Activated CD8-positive, alpha-beta memory T cell treated with anti-CD3 and anti-CD28 coated beads, Interleukin-2, amount 50 U/mL, for 1 hour (primary cell): ENCODE measurements around the gene EN2.

Source experiments
- DNase-seq: peaks from one replicate; pipeline ENCODE4 v3.0.0-alpha.2; 2020; ENCODE audit errors: extremely low read depth

The EN2 gene

GRCh38 chr7:155464183-155464582, 6.3 kb downstream of the EN2 start:
- DNase-seq = no peak

GRCh38 chr7:155464948-155465739, 7.2 kb downstream of the EN2 start:
- no peak for DNase-seq

GRCh38 chr7:155465761-155466141, 7.8 kb downstream of the EN2 start:
- DNase-seq = no peak

- DNase-seq = no peak
These were observed 8.3 kb downstream of the EN2 start for GRCh38 chr7:155466142-155466813.

GRCh38 chr7:155466814-155467733, 9.1 kb downstream of the EN2 start:
- no peak for DNase-seq

GRCh38 chr7:155467846-155468784, 10.2 kb downstream of the EN2 start:
- no peak for DNase-seq

GRCh38 chr7:155468785-155469148, 10.8 kb downstream of the EN2 start:
- no peak for DNase-seq

- DNase-seq = no peak
These were observed 11.6 kb downstream of the EN2 start for GRCh38 chr7:155469311-155470185.

GRCh38 chr7:155470186-155470487, 12.2 kb downstream of the EN2 start:
- no peak for DNase-seq

DNA sequence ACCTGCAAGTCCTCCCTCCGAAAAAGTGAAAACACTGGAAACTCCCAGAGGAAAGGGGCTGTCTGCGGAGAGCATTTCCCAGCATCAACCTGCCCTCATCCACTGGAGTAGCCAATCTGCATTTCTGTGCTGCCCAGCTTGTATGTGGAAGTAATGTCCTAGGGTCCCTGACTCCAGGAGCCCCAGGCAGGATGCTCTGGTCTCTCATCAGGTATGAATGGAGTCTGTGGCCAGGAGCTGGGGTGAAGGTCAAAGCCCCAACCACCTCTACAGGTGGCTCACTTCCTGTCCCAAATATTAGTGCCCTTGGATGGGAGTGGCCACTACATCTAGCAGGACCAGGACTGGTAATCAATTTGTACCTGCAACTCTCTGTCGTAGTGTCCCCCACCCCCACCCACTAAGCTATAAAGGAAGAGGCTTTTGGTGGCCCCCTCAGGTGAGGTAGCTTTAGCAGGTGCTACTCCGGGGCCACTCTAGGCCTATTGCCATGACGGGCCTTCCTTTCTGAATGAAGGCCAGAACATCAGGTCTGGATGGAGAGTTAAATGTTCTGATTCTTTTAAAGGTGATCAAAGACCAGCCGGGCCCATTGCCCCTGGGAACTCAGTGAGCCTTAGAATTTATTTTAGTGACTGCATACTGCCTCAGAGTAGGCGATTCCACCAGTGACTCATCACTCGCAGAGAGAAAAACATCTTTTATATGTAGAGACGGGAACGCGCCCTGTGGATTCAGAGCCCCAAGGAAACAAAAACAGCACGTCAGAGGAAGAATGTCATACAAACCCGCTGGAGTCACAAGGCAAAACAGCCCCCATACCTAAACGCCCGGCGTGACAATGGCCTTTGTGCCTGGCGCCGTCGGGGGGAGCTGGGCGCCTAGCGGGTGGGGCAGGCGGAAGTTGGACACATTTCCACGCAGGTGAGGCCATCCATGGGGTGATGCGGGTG, 13.0 kb downstream of the EN2 start:
- DNase-seq = no peak

- no peak for DNase-seq
These were observed 13.8 kb downstream of the EN2 start for GRCh38 chr7:155471718-155472117.

- no peak for DNase-seq
These were observed 19.5 kb downstream of the EN2 start for GRCh38 chr7:155477476-155477875.

GRCh38 chr7:155481764-155482163, 23.8 kb downstream of the EN2 start:
- no peak for DNase-seq

- no peak for DNase-seq
These were observed 24.7 kb downstream of the EN2 start for GRCh38 chr7:155482511-155483183.

DNA sequence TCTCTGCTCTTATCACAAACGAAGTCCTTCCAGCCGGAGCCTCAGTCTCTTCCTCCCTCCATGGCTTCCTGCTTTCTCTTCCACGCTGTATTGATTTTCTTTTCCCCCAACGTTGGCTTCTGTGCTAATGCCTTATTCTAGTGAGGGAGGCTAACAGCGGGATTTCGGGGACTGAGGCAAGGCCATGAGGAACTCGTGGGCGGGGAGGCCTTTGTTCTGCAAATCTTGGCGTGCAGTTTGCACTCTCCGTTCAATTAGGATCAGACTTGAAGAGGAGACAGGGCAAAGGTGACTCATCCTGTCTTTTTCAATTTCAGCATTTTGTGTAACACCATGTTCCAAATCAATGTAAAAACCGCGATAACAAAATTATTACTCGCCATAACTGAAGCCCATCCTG, 25.3 kb downstream of the EN2 start:
- no peak for DNase-seq

DNA sequence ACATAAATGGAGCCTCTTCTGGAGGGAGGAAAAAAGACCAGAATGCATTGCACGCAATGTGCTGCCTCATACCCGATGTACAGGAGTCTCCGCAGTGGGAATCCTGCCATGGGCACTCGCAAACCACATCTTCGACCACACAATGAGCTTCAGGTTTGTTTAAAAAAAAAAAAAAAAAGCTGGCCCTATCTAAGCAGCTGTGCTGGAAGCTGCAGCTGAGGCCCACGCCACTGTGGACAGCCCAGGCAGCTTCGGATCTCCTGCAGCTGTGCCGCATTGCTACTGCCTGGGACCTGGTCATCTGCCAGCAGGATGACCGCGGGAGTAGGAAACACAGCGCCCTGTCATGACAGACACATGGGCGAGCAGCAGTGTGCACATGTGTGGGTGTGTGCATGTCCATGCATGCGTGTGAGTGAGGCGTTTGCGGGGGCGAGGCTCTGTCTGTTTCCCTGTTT, 26.0 kb downstream of the EN2 start:
- no peak for DNase-seq

GRCh38 chr7:155484483-155485399, 26.8 kb downstream of the EN2 start:
- no peak for DNase-seq
